NCI-H524 (cell line): ENCODE measurements around the gene TSSK6.

Experiments used
- DNase-seq, 2 experiments: peaks; one replicate each; lab custom pipeline; 2025; lab: John Stamatoyannopoulos, UW

TSSK6 gene

DNA sequence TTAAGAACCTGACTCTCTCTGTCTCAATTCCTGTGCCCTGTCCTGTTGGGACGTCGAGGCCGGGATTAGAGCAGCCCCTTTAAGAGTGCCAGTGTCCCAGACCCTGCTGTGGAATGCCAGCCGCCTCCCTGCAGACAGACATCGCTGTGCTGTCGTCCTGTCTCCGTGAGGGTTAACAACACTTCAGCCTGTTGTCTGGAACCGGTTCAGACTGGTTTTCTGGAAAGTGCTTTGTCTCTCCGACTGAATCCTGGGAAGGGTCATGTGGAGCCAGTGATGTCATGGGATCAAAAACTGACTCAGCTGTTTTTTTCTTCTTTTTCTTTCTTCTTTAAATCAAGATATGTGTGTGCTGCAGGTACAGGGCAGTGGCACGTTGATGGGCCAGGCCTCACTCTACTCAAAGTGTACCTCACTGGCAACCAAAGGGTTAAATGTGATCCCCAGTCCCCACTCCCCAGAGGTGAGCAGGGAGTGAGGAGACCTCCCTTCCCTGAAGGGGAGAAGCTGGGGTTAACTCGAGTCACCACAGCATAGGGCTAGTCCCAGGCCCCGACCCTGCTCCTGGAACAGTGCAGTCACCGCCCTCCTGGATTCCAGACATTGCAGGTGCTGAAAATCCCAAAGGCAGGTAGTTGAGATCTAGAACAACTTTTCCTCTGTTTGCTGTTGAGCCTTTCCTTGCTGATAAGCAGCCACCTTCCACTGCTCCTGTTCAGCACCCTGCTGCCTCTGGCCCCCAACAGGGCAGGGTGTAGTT lies 50.8 kb downstream of the TSSK6 start:
- no peak for DNase-seq
